Measurements from ENCODE around the gene USP19. TPM values are rescaled to one million over a fixed set of nuclear protein-coding genes. Genes with fewer than 3 reads are reported as not detected.

USP19 gene
- polyA plus RNA-seq, 2 of the 4 experiments (the other 2 are of a cell fraction), result 21.6 to 30.5 TPM

- no peaks in the 10 kb centered on the region for H3K9me3 ChIP-seq
- CTCF ChIA-PET, result interaction anchor here (0.6 to 2.3 kb wide), 27 partner anchors 8 to 464 kb away, joined by 3 to 7 read pairs (median 3); partner anchors contain the start of genes IMPDH2, KLHDC8B, P4HTM and USP19
- H3K27ac ChIP-seq, result peak within 1 kb of the TSS; percentile 93 to 94
- TF ChIP-seq JUN (IDR thresholded peaks at IDR 0.05) (peak in 1 of 2 experiments; percentile 73; a peak in 3 of 5 replicates), CTCF (IDR thresholded peaks at IDR 0.05) (peak; percentile 37), HEYL (CRISPR knock-in tag; IDR thresholded peaks at IDR 0.05) (no peak), POLR2A (IDR thresholded peaks at IDR 0.05; ENCODE audit: low read length) (peak; percentile 40), RARB (CRISPR knock-in tag; IDR thresholded peaks at IDR 0.05) (no peak), GATA3 (IDR thresholded peaks at IDR 0.05; ENCODE audit: borderline replicate concordance) (peak; percentile 65), MAZ (IDR thresholded peaks at IDR 0.05; ENCODE audit: borderline replicate concordance, low read depth, low read length) (no peak), MAX (IDR thresholded peaks at IDR 0.05) (peak; percentile 89), PHF8 (IDR thresholded peaks at IDR 0.05; ENCODE audit: borderline replicate concordance, low read depth) (peak; percentile 32; the same call in 1 of the 2 replicates), PBX3 (IDR thresholded peaks at IDR 0.05) (0 out of 2 replicates have a peak, but pooled peaks have one; percentile 23), REST (IDR thresholded peaks at IDR 0.05) (peak; percentile 100), BCL3 (IDR thresholded peaks at IDR 0.05) (peak; percentile 78; the same call in 2 of the 3 replicates), RAD21 (conservative IDR thresholded peaks at IDR 0.05 in 1 of 2, IDR thresholded peaks at IDR 0.05 in 1 of 2) (peak; percentile 29 to 35; a peak in 2 of 5 replicates), HES2 (IDR thresholded peaks at IDR 0.05) (no peak), CHD2 (IDR thresholded peaks at IDR 0.05; ENCODE audit: low read length, partially characterized antibody) (peak; percentile 100), KDM5A (IDR thresholded peaks at IDR 0.05) (peak; percentile 92)
- H3K4me2 ChIP-seq, result peak within 1 kb of the TSS; percentile 84
- peak within 1 kb of the TSS; percentile 98 for H3K4me3 ChIP-seq
- FAIRE-seq, result no peak
- ATAC-seq, result peak; percentile 91 to 92
- H3K4me1 ChIP-seq, result peaks cover 19% of the 10 kb centered on the region; the same call in 1 of the 3 replicates
- WGBS (ENCODE audit: missing lambda C conversion rate), result under 1% methylated on average over 25 of the region's 65 CpGs
- POLR2A ChIA-PET, result interaction anchor here (0.6 to 2.7 kb wide), 16 partner anchors 10 to 335 kb away, joined by 3 to 32 read pairs (median 6); partner anchors contain the start of genes DALRD3, IMPDH2, LAMB2 and NDUFAF3
- DNase-seq (ENCODE audit: low read depth in 1 of 2, low spot score in 1 of 2), result peak; percentile 82 to 97
Measured at GRCh38 chr3:49093853-49094767, 26.5 kb downstream of the USP19 start, which contains the start of gene QRICH1. Gene QRICH1 (minus strand): TSS chr3:49094071. CDS start chr3:49077017, 17,054 bp downstream.

All from A549 (cell line).